GM18951 (cell line): ENCODE data around the gene ZNF860.

Source experiments
- POLR2A ChIP-seq: IDR thresholded peaks from 4 replicates; pipeline ENCODE4 v1.6.1; 2011; ENCODE audit warnings: mild to moderate bottlenecking; ENCODE audit not compliant: insufficient read length, insufficient read depth; ENCODE audit errors: extremely low read depth
- in situ Hi-C: fragments of 300-500 bp; cut with MboI; formaldehyde crosslinking; loops from one replicate; pipeline ENCODE4 v1.12.0; 2022; ENCODE audit warnings: low sequenced_read_pairs, mixed read lengths, inconsistent platforms; ENCODE audit not compliant: unreplicated experiment

The ZNF860 gene

DNA sequence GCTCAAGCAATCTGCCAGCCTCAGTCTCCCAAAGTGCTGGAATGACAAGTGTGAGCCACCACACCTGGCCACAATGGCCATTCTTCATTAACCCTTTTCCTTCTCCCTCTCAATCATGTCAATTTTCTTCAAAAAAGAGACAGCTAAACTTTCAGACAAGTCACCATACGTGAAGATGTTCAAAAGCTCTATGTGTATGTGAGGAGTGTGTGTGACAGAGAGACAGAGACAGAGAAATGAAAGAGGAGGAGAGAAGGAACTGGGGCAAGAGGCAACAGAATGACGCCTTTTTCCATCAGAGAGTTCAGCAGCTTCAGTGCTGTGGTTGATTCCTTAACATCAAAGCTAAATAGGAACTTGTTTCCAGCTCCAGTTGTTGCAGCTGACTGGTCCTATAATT lies 27.9 kb upstream of the ZNF860 start:
- in situ Hi-C loops: no loop called here
- no peak for TF ChIP-seq POLR2A

DNA sequence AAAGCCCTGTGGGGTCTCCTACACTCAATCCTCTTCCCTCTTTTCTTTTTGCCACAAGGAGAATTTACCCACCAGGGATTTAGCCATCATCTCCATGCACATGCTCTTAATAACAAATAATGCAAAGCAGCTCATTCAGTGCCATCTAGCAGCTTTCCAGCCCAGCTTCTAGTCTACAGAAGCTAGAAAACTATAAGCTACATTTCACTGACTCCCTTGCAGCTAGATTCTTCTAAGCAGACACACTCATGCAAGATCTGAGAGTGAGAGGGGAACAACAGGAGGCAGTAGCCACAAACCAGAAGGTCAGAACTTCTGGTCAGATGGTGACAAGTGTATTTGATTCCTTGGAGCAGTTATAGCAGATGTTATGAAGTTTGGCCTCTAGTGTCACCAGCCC lies 26.0 kb upstream of the ZNF860 start:
- in situ Hi-C loops: no loop called here
- TF ChIP-seq POLR2A: no peak

DNA sequence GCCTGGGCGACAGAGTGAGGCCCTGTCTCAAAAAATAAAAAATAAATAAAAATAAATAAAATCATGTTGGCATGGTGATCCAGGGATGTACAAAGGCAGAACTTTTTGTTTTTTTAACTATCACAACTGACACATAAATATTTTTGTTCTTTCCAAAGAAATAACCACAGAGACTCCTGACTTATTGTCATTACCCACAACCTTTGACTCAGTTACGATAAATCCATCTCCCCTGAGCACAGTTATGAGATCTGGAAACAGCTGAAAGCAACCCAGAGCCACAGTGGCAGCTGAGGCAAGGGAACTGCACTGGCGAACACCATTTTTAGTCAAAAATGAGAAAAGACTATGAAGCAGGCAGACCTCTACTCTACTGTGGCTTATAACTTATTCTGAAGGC lies 24.4 kb upstream of the ZNF860 start:
- no peak for TF ChIP-seq POLR2A
- in situ Hi-C loops: no loop called here

DNA sequence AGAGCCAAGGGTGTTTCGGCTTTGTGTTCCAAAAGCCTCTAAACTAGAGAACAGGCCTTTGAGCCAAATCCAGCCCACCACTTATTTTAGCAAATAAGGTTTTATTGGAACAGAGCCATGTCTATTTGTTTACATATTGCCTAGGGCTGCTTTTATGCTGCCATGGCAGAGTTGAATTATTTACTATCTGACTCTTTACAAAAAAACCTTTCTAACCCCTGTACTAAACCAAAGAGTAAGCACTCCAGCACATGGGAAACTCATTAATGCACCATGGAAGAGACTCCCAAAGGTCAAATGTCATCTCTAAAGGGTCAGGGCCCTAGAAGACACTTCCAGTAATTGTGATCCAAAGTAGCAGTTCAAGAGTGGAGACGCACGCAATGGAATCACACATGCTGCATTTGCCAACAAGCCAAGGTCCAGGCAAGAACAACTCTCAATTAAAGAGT lies 22.8 kb upstream of the ZNF860 start:
- in situ Hi-C loops: no loop called here
- TF ChIP-seq POLR2A: no peak

DNA sequence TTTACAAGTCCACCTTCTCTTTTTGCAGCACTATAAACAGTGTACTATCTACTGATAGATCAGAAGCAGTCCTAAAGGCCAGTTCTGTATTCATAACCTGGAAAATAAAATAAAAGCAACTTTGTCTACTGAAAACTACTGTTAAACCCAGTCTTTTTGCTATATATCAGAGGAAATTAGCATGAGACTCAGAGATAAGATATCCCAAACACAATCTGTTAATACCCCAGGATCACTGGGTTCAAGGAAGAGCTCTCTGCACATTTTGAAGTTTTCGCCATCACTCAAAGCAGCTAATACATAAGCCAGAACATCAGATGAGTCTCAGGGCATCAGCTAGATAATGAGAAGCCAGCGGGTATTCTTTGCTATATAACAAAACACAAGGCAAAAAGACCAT lies 22.3 kb upstream of the ZNF860 start:
- in situ Hi-C loops: no loop called here
- no peak for TF ChIP-seq POLR2A

DNA sequence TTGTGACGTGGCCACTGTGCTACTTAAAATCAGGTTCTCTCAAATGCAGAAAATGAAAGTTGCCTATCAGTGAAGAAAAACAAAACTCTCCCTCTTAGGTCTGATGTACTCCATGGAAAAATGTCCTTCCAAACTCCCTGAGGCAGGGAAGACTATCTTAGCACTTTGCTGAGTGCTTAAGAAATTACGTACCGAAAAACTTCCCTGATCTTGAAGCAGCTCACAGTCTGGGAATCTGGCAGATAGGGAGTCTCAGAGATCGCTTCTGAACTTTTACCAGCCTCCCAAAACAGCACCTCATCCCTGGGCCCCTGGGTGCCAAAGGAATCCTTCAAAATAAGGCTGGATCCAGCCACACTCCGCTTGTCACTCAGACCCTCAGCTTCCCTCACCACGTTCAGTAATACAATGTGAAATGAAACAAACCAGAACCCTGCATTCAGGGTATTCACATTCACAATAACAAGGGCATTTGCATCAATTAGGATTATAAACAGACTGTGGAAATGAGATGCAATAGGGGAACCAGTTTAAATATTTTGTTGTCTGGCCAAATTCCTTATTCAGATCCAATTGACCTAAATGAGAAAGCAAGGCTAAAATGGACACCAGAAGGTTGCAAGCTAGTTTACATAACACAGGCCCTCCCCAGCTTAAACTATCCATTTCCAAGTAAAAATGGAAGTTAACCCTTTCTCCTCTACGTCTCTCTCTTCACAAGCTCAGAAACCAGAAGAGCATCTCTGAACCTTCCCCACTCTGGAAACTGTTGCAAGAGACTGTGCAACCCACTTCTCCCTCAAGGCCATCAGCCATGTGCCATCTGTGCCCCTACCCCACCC lies 21.4 kb upstream of the ZNF860 start:
- in situ Hi-C loops: no loop called here
- TF ChIP-seq POLR2A: no peak

DNA sequence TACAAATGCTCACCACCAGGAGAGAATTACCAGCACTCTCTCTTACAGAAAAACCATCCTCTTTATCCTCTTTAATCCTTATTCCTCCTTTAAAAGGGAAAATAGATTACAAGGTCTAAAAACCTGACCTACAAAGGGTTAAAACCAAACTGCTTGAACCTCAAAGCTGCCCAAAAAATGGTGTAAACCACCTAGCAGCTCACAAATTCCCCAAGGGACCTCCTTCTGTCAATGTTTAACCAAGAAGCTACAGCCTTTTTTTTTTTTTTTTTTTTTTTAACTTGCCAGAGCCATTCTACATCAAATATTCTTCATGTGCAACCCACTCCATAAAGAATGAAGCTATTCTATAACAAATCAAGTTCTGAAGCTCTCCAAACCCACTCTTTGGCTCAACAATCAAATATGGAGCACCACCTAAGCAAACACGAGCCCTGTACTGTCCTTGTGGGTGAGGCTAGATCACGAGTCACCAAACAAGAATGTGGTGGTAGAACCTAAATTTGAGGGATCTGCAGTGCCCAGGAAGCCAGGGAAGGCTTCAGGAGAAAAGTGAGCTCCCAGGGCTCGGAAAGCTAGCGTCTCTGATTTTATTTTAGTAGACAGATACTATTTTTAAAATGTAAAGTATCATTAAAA lies 20.6 kb upstream of the ZNF860 start:
- in situ Hi-C loops: no loop called here
- no peak for TF ChIP-seq POLR2A

DNA sequence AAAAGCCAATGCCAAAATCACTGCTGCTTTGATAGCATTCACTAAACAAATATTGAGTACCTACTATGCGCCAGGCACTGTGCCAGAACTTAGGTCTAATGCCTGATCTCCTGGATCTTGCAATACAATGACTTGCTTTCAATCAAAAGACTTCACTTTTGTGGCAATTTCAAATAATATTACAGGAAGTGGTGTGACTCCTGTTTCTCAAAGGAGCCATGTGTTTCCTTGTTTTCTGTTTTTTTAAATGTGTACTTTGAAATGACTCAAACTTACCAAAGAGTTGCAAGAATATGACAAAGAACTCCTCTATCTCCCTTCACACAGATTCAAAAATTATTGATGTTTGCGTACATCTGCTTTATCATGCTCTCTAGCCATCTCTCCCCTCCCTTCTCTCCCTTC lies 18.7 kb upstream of the ZNF860 start:
- TF ChIP-seq POLR2A: no peak
- in situ Hi-C loops: no loop called here

DNA sequence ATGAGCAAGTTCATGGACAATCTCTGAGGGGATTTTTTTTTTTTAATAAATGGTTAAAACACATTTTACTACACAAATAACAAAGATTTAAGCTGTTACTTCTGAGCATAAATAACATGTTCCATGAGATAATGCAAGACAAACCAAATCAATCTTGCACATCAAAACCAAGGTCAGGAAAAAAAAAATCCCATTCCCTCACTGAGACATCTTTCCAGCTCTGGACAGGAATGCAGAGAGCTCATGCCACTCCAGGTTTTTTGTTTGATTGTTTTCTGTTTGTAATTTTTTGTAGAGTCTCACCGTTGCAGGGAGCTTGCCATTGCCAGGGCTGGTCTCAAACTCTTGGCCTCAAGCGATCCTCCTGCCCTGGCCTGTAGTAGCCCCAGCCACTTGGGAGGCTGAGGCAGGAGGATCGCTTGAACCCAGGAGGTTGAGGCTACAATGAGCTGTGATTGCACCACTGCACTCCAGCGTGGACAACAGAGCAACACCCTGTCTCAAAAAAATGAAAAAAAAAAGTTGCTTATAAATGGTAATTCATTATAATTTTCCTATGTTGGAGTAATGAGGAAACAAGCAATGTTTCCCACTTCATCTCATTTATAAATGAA lies 14.5 kb upstream of the ZNF860 start:
- no peak for TF ChIP-seq POLR2A
- in situ Hi-C loops: no loop called here

DNA sequence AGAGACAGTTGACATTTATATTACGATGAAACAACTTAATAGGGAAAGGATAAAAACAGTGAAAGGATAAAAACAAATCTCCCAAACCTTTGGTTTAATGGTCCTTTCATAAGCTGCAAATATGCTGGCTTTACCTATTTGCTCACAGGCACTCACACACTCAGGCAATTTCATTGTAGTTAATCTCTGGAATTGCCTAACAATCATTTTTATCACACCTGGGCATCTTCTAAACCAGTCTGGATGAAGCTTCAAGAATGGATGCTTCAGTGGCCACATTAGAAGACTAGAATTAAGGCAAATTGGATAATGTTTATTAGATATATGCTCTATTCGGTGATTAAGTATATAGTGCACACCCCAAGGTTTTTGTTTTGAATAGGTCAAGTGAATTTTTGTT lies 14.0 kb upstream of the ZNF860 start:
- in situ Hi-C loops: no loop called here
- TF ChIP-seq POLR2A: no peak

DNA sequence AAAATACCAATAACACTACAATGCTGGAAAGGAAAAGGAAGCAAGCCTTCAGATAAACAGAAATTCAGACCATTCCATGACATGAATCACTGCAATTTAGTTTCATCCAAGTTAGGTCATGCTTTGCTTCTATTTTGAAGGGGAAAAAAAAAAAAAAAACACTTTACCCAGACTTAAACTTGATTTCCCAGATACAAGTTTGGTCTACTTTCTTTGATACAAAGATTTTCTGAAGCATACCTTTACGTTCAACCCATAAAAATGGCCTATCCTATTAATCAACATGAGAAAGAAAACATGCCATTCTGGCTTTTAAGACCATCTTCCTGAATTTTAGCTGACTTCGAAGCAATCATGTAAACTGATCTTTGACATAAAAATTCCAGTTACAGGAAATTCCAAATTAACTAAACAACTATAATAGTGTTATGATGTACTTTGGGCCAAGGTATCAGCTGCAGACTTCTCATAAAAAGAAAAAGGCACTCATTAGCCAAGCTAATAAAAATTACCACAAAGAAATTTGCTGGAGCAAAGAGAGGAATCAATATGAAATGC lies 13.1 kb upstream of the ZNF860 start:
- in situ Hi-C loops: no loop called here
- TF ChIP-seq POLR2A: no peak

DNA sequence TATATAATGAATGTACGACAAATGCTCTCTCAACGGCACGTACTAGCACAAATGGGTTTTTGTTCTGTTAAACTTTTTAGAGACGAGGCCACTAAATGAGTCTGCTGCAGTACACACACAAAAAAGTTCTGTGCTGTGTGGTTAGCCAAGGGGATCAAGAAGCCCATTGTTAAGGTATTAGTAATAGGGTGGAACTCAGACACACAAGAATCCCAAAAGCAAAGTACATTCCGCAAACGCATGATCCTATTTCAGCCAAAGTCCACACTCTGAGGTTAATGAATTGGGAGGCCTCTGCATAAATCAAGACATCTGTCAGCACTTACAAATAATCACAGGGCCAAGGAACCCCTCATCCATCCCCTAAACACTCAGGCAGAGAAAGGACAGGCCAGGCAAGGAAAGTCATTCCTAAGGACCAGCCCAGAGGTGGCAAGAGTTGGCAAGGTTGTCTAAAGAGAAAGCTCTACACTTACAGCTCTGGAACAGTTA lies 12.6 kb upstream of the ZNF860 start:
- TF ChIP-seq POLR2A: no peak
- in situ Hi-C loops: no loop called here

DNA sequence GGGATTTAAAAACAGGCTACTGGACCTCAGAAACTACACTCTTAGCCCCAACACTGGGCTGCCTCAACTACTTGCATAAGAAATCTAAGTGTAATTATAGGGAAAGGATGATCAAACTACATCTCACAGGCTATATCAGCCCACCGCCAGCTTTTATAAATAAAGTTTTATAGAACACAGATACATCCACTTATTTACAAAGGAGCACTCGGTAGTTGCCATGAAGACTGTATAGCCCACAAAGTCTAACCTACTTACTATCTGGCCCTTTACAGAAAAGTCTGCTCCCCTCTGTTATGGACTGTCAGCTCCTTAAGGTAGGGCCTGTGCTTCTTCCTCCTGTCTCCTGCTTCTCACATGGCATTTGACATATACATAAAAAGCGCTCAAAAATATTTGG lies 9.9 kb upstream of the ZNF860 start:
- TF ChIP-seq POLR2A: no peak
- in situ Hi-C loops: no loop called here
